DND-41 (cell line): ENCODE results near the gene ZFYVE28.
A peak's percentile ranks its signal among the peaks of the same experiment; 100 is the strongest.

Experiments
- ATAC-seq: fragments of 200-7000 bp; cut with Tn5 transposase; 3 replicates; pipeline ENCODE4 v1.9.1; 2021; ENCODE audit warnings: low read depth; ENCODE audit not compliant: insufficient read depth
- DNase-seq: peaks from one replicate; pipeline ENCODE4 v3.0.0-alpha.2; 2020
- H2AFZ ChIP-seq: 2 replicates; pipeline ENCODE4 v1.6.0; 2012; ENCODE audit warnings: low read depth, low read length
- H3K27ac ChIP-seq: 2 replicates; pipeline ENCODE4 v1.5.1; 2012; ENCODE audit warnings: low read length, inconsistent platforms
- H3K27me3 ChIP-seq: fragments of 200-600 bp; sonication (generic); 2 replicates; pipeline ENCODE4 v1.6.0; 2012; ENCODE audit warnings: low read length, mild to moderate bottlenecking, inconsistent platforms; ENCODE audit not compliant: insufficient read depth, poor library complexity
- H3K36me3 ChIP-seq: 2 replicates; pipeline ENCODE4 v1.5.1; 2012; ENCODE audit warnings: low read length, inconsistent platforms; ENCODE audit not compliant: insufficient read depth
- H3K4me1 ChIP-seq: 2 replicates; pipeline ENCODE4 v1.5.1; 2012; ENCODE audit warnings: mild to moderate bottlenecking, low read length; ENCODE audit not compliant: insufficient read depth
- H3K4me2 ChIP-seq: 2 replicates; pipeline ENCODE4 v1.6.0; 2012; ENCODE audit warnings: mild to moderate bottlenecking, moderate library complexity, low read length, inconsistent platforms; ENCODE audit not compliant: insufficient read depth
- H3K4me3 ChIP-seq, 2 experiments: fragments of 200-600 bp in 1 of 2; shearing (Covaris generic) in 1 of 2; 2 replicates each; pipeline ENCODE4 v1.5.1; 2012 to 2016; ENCODE audit warnings: inconsistent platforms in 2 of 2, low read length in 2 of 2, mild to moderate bottlenecking in 2 of 2, low read depth in 1 of 2, moderate library complexity in 1 of 2
- H3K79me2 ChIP-seq: 2 replicates; pipeline ENCODE4 v1.6.0; 2012; ENCODE audit warnings: low read length, inconsistent platforms; ENCODE audit not compliant: insufficient read depth
- H3K9ac ChIP-seq: 2 replicates; pipeline ENCODE4 v1.6.0; 2012; ENCODE audit warnings: low read depth, mild to moderate bottlenecking, inconsistent platforms, low read length, moderate library complexity
- H3K9me3 ChIP-seq: 2 replicates; pipeline ENCODE4 v1.5.1; 2012; ENCODE audit warnings: low read length, moderate library complexity, mild to moderate bottlenecking, inconsistent platforms; ENCODE audit not compliant: insufficient read depth, severe bottlenecking
- H4K20me1 ChIP-seq: 2 replicates; pipeline ENCODE4 v1.6.0; 2012; ENCODE audit warnings: low read length; ENCODE audit not compliant: insufficient read depth
- CTCF ChIP-seq: IDR thresholded peaks from 2 replicates; pipeline ENCODE4 v1.5.1; 2012; ENCODE audit warnings: borderline replicate concordance, low read length, moderate library complexity, mild to moderate bottlenecking; ENCODE audit not compliant: poor library complexity, severe bottlenecking; ENCODE audit errors: extremely low read depth
- EZH2 ChIP-seq: IDR thresholded peaks from 3 replicates; pipeline ENCODE4 v1.6.1; 2012; ENCODE audit warnings: borderline replicate concordance, low read depth, mild to moderate bottlenecking, moderate library complexity, low read length, inconsistent platforms; ENCODE audit not compliant: severe bottlenecking

ZFYVE28 gene

GRCh38 chr4:2265113-2266110, 153.0 kb downstream of the ZFYVE28 start:
- Histone ChIP-seq H3K9me3 (no peaks in the 10 kb centered on the region), H3K9ac (no peak overlapping the region), H3K4me3 (no peak overlapping the region), H3K36me3 (peaks cover 1% of the 10 kb centered on the region; the same call in 1 of the 2 replicates), H3K4me1 (peaks cover 24% of the 10 kb centered on the region), H3K27ac (no peak overlapping the region), H3K27me3 (no peaks in the 10 kb centered on the region), H4K20me1 (peaks cover 5% of the 10 kb centered on the region; the same call in 1 of the 2 replicates), H3K79me2 (peaks cover 11% of the 10 kb centered on the region), H3K4me2 (no peak overlapping the region), H2AFZ (no peak overlapping the region)
- no peak for DNase-seq
- no peak for ATAC-seq
- no peak for TF ChIP-seq CTCF
- no peak for TF ChIP-seq EZH2

- no peaks in the 10 kb centered on the region for H3K9me3 ChIP-seq
- H3K4me1 ChIP-seq: peaks cover 32% of the 10 kb centered on the region
- DNase-seq: no peak
- no peak for ATAC-seq
- H3K36me3 ChIP-seq: peaks cover 9% of the 10 kb centered on the region
- H3K4me3 ChIP-seq: no peak overlapping the region
- H3K9ac ChIP-seq: no peak overlapping the region
- H3K27ac ChIP-seq: no peak overlapping the region
- peaks cover 14% of the 10 kb centered on the region for H4K20me1 ChIP-seq
- H3K79me2 ChIP-seq: peaks cover 19% of the 10 kb centered on the region
- H3K27me3 ChIP-seq: no peaks in the 10 kb centered on the region
- no peak overlapping the region for H3K4me2 ChIP-seq
- no peak overlapping the region for H2AFZ ChIP-seq
- TF ChIP-seq CTCF (no peak), EZH2 (no peak)
Measured at GRCh38 chr4:2264481-2265041, 153.9 kb downstream of the ZFYVE28 start.

GRCh38 chr4:2263926-2264321, 154.5 kb downstream of the ZFYVE28 start:
- no peaks in the 10 kb centered on the region for H3K27me3 ChIP-seq
- DNase-seq (no peak), ATAC-seq (no peak)
- TF ChIP-seq EZH2: no peak
- no peak for TF ChIP-seq CTCF
- H3K9ac ChIP-seq: no peak overlapping the region
- H4K20me1 ChIP-seq: peaks cover 20% of the 10 kb centered on the region
- H3K27ac ChIP-seq: peak overlapping the region; percentile 0; the same call in 1 of the 2 replicates
- no peak overlapping the region for H3K4me2 ChIP-seq
- peaks cover 15% of the 10 kb centered on the region for H3K36me3 ChIP-seq
- H3K9me3 ChIP-seq: no peaks in the 10 kb centered on the region
- H3K4me1 ChIP-seq: peaks cover 37% of the 10 kb centered on the region
- H3K4me3 ChIP-seq: no peak overlapping the region
- peaks cover 25% of the 10 kb centered on the region for H3K79me2 ChIP-seq
- H2AFZ ChIP-seq: no peak overlapping the region
